Cerebellar nuclear complex (tissue), 1 donor: ENCODE measurements around the gene PTPRM.

Source experiments
- DNase-seq, 2 experiments: peaks; one replicate each; lab custom pipeline; 2025; lab: John Stamatoyannopoulos, UW

Gene PTPRM

DNA sequence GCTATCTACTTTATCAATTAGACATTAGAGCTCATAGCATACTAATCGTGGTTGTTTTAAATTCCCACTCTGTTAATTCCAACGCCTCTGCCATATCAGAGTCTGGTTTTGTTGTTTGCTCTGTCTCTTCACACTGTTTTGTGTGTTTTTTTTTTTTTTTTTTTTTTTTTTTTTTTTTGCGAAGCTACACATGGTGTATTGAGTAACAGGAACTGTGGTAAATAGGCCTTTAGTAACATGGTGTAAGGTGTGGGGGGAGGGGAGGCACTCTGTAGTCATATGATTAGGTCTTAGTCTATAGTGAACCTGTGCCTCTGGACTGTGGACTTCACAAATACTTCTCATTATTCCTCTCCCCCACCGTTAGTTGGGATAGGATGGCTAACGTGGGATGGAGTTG, 671.4 kb downstream of the PTPRM start:
- DNase-seq: no peak

DNA sequence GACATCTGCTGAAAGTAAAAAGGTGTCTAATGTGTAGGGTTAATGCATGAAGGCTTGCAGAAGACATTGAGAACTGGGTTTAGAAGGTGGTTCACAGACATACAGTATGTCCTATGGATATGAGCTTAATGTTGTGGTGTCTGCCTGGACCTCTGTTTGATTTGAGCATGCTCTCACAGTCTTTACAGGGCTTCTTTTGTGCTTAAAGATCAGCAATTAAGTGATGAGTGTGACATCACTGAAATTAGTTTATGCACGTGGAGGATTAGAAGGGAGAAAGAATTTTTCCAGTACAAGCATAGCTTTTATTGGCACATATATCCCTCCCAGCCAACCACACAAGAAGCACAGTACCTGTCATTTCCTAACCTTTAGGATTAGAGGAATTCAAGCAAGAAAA, 674.6 kb downstream of the PTPRM start:
- no peak for DNase-seq

DNA sequence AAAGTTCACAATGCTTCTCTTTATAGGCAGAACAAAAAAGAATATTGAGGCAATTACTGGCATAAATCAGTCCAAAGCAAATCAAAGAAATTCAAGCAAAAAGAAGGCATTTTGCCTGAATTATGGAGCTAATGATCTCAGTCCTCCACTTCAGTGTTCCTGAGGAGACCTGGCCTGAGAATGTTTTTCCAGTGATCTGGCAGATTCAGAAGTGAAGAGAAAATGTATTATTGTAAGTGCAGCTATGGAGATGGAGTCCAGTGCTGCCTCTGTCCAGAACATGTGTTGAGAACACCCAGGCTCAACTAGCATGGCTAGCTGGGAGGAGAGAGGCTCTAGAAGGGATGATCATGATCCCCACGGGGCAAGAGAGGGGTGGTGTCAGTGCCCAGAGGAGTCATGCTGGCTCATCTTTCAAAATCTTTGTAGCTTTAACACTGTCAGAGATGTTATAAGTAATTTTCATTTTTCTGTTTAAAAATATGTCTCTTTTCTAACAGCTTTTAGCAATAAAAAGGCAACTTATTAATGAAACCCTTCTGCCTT, 675.1 kb downstream of the PTPRM start:
- DNase-seq: no peak

DNA sequence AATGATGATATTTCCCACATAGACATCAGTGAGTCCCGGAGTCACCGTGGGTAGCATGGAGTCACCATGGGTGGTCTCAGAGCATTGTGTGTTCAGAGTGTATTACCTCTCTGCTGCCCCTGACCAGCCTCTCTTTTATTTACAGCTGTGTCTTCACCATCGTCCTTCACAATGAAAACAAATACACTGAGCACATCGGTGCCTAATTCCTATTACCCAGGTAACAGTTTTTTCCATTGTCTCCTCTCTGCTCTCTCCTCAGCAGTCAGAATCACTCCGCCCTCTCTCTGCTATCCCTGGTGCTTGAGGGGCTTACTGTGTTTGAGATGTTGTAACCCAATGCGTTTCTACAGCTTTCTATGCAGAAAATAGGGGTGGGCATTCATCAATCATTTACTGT, 680.6 kb downstream of the PTPRM start:
- DNase-seq: no peak

DNA sequence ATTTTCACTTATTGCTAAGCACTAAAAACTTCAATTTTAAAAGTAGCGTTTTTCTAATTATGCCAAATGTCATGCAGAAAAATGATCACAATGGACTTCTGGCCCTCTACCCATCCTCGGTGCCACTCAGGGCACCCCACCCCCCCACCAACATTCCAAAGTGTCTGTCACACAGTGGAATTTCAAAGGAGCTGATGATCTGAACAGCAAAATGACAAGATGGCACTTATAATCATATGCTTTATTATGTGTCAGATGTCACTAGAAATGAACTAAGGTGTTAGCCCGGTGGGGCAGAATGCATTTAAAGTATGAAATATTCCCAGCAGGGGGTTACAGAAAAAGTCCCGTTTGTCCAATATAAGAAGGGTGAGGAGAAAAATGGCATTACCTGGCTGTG, 681.5 kb downstream of the PTPRM start:
- DNase-seq: no peak

DNA sequence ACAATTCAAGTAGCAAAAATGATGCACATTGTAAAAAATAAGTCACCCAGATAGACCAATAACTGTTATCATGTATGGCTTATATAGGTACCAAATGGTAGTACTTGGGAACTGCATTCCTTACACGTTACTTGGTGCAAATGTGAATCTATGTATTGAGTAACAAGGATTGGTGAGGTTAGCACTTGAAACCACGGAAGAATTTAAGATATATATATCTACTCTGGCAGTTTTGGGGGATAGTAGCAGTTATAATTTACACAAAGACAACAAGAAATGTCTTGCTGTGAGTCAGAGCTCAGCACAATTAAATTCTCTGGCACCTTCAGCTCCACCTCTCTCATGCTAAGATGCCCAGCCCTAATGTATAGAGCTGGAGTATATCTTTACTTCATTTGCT, 682.7 kb downstream of the PTPRM start:
- no peak for DNase-seq

DNA sequence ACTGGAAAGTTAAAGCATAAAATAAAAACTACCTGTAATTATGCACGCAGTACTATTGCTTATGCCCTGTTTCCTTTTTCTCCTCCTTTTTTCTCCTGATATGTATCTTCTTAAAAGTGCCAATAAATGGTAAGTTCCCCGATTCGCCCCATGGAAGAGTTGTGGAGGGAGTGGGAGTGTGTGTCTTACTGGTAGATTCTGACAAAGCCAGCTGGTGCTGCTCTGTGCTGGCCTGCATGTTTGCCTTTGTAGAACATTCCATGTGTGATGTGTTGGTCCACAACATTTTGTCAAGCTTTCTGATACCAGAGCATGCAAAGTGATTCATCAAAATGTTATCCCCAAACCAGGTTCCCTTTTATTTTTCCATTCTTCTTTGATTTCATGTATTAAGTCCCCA, 685.3 kb downstream of the PTPRM start:
- DNase-seq: no peak

DNA sequence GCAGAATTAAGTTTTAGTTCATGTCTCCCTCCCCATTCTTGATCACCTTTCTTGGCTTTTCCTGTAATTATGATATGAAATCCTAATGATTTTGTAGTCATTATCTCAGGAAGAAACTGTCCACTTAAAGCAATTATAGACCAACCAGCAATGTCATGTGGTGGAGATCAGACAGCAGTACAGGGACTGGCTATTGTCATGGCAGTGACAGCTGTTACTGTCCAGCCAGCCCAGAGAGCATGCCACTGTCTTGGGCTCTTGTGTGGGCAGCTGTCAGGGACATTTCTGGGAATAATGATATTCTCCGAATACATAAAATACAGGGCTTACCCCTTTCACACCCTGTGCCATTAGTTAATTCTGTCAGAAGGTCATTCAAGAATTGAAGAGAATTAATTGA, 686.8 kb downstream of the PTPRM start:
- no peak for DNase-seq

DNA sequence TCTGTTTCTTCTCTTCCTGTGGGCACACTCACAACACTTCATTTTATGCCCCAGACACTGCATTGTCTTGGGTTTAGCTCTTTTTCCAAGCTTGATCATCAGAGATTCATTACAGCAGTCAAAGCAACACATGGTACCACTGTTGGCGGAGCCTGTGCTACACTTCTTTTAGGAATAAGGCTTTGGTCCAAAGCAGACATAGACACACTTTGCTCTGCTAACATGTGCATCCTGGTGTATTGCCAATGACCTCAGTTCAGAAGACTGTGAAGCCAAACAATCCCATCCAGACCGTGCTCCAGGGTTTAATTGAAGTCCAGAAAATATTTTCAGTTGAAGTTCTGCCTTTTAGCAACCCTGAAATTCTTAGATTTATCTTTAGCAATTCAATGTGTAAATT, 687.5 kb downstream of the PTPRM start:
- no peak for DNase-seq

DNA sequence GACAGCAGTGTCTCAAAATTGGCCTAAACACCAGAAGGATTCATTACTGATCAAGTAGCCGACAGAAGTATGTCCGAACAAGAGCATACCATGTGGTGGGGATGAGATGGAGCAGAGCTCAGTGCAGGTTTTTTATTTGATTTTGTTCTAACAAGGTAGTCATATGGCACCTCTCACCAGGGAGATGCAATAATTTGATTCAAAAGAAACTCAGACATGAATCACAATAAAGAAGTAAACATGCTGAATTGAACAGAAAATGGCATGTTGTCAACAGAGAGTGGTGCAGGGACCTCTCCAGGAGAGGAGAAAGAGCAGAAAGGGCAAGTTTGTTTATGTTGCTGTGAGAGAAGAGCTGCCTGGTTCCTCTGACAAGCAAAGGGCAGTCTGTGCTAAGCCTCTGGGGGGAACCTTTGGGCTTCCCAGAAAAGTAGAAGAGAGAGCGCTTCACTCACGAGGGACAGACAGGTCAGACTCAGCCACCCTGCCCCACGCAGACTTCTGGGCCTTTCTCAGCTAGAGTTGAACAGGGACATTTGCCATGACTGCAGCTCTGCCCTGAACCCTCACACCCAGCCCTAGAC, 690.8 kb downstream of the PTPRM start:
- DNase-seq: no peak

DNA sequence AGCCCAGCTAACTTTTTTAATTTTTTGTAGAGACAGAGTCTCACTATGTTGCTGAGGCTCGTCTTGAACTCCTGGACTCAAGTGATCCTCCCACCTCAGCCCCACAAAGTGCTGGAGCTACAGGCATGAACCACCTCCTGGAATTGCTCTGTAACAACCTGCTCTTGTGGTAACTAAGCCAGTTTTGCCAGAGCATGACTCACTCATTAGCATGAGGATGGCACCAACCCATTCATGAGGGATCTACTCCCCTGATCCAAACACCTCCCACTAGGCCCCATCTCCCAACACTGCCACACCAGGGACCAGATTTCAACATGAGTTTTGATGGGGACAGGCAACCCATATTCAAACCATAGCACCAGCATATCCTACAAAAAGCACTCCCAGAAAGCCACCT, 693.2 kb downstream of the PTPRM start:
- no peak for DNase-seq

DNA sequence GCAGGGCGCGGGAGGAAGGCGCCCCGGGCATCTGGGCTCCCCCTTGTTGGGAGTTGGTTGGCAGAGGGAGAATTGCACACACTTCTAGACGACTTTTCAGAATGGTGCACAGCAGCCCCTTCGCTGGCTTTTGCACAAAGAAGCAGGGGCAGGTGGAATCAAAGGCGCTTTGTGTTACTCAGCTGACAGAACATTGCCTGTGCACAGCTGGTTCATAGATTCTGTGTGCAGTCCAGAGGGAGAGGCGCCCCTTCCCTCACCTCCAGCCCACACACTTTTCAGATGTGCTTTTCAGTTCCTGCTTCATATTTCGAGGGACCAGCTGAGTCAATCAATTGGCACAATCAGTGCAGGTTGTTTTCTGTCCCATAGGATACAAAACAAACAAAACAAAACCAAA, 693.7 kb downstream of the PTPRM start:
- DNase-seq: no peak

DNA sequence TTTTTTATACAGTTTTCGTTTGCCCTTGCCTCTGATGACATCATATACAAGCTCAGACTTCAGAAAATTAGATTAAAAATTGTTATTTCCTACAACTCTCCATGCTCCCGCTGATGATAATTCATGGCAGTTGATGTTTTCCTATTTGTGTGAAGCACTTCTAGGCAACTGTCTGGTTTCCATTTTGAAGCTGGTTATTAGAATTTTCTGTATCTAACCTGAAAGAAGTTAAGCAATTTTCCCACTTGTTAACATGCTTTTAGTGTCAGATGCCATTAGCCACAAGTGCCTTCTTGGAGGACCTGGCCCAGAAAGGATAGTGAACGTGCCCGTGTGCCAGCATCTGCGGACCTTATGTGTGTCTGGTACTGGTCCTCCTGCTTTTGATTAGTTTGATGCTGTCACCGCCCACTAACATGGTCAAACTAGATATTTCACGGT, 694.6 kb downstream of the PTPRM start:
- no peak for DNase-seq

DNA sequence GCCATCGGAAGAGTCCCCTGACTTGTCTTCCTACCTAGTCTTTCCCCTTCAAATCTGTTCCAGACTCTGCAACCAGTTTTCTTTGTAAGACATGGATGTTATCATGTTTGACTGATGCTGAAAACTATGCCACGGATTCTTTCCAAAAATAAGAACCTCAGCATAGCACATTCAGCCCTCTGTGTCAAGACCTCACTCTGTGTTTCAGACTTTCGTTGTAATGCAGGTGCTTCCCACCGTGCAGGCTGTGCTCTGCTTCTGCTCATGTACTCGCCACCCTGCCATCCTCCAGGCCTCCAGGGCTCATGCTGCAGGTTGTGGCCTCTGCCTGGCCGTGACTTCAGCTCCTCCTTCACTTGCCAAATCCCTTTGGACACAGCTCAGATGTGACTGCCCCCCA, 695.1 kb downstream of the PTPRM start:
- no peak for DNase-seq

DNA sequence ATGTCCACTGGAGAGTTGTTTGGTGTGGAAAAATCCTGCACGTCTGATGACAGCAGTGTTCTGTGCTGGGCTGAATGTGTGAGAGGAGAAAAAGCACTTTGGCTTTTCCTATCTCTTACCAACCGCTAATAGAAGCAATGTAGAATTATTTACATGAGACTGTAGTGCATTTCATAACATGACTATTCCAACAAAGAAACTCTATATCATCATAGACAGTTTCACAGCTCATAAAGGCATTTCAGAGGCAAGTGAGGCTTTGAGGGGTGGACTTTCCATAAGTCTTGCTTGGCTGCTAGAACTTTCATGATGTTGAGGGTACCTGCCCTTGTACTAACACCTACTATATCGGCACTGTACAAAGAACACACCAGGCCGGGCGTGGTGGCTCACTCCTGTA, 697.0 kb downstream of the PTPRM start:
- no peak for DNase-seq

DNA sequence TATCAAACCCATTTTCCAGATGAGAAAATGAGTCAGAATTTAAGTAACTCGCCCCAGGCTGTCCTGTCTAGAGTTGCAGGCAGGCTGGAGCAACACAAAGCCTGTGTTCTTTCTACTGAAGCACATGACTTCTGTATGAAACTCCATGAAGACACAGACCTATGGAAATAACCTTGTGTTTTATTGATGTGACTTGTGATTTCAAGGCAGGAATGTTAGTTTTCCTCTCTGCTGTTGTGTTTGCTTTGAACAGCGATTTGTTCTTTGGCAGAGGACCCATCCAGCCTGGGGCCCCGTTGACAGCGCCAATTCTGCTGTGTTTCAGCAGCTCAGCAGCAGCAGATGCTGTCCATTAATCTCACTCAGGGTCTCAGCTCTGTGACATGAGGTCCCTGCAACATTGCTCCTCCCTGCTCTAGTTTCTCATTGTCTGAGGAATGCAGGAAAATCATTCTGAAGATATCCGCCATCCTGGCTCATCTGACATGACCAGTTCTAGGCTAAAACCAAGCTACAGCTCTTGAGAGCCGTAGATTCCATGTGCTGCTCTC, 697.8 kb downstream of the PTPRM start:
- DNase-seq: no peak

DNA sequence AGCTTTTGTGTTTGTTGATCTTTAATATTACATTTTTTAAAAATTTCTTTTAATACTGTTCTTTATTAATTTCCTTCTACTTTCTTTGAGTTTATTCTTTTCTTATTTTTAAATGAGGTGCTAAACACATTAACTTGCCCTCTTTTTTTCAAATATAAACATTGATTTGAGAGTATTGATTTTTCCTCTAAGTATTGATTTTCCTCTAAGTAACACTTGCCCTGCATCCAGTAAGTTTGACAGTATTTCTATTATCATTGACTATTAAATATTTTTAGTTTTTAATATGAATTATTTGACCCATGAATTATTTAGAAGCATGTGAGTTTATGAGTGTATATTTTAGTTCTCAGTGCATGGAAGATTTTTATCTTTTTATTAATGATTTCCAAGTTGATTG, 705.1 kb downstream of the PTPRM start:
- DNase-seq: no peak

DNA sequence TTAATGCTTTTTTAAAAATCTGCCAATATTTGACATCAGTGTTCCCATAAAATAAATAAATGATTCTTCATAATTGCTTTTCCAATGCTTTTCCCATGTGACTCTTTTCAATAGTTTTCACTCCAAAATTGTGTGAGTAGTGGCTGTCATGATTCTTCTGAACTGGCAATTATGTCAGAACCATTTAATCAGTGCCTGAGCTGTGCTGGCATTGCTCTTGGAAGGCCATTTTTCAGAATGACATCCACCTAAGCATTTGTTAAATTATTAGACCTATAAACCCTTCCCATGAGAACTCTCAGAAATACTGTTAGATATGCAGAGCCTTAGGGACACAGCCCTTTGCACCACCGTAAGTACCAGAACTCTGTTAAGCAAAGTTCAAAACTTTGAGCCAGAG, 707.3 kb downstream of the PTPRM start:
- DNase-seq: no peak

DNA sequence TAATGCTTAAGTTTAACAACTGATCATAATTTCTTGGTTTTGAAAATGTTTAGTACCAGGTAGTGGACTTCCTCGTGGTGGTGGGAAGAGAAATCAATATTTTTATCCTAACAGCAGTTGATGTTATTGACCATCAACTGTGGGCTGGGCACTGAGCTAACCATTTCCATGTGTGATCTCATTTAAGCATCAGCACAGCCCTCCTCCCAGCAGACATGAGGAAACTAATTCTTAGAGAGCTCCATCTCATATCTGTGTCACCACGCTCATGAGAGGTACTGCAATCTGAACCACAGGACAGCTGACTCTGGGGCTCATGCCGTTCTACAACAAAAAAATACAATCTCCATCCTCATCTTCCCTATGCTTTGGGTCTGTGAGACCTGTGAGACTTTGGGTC, 709.3 kb downstream of the PTPRM start:
- no peak for DNase-seq

DNA sequence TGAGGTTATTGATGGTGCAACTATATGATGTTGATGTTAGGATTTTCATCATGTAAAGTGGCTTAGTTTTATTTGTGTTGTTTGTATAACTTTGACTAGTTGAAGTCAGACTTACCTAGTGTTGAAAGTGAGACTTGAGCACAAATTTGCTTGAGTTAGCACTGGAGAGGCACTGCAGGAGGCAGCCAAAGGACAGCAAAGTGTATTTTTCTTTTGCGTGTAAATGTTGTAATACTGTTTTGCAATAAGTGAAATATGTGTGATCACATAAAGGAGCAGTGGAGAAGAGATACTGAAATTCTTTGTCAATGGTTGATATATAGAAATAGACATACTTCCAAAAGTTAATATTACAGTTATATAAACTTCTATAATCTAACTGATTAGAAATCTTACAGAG, 710.2 kb downstream of the PTPRM start:
- DNase-seq: no peak

DNA sequence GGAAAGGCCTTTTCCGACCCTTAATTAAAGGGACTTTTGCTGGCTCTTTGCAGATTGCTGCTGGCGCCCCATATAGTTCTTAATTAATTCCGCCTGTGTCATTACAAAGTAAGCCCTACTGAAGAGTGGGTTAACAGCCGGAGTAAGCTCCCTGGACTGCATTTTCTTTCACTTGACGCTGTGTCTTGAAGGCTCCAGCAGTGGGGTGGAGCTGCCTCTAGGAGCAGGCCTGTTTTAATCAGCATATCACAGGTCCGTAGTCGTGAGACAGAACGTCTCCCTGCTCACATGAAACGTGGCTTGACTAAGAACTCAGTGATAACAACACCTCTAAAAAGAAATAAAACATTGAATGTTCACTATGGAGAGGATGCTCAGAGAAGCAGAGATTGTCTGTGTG, 712.2 kb downstream of the PTPRM start:
- no peak for DNase-seq

DNA sequence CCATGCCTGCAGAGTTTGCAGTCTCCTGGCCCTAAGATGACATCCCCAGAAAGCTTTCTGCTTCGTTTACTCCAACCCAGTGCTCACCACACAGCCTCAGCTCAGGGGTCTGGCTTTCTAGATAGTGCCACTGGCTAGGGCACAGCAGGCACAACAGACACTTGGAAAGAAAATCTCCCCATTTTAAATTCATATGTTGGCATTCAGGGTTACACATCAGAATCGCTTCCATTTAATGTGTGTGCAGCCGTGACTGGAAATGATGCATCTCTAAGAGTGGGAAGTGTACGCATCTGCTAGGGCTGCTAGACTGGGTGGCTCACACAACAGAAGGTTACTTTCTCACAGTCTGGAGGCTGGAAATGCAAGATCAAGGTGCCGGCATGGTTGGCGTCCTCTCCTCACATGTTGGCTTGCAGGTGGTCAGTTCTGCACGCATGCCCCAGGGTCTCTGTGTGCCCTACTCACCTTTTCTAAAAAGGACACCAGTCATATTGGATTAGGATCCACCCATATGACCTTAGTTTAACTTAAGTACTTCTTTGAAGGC, 712.7 kb downstream of the PTPRM start:
- no peak for DNase-seq

DNA sequence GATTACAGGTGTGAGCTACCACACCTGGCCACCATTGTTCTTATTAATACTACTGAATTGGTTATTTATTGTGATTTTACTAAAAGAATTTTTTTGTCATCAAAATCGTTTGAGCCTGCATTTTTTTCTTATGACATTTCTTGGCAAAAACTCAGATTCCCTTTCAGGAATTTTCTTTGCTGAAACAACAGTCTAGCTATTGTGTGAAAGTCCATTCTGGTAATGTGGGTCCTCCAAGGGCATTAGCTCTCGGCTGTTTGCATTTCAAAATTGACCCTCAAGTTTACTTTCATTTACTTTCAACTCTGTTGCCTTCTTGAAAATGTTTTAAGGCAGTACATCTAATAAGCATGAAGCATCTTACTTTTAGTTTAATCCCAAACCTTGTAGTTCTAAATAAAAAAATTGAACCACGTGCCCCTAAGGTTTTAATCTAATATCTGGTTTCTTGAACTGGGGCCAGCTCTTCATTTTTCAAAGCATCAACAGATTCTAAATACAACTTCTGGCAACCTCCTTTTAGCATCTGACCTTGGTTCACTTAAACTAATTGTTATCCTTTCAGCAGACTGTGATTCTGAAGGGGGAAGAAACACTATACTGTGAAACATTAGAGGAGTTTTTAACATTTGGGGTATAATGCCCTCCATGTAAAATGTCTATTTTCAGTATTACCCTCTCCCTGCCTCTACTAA, 716.9 kb downstream of the PTPRM start:
- DNase-seq: no peak
